NOMO-1 (cell line): ENCODE data around the gene PLCB3.
A peak's percentile ranks its signal among the peaks of the same experiment; 100 is the strongest.

Experiments
- DNase-seq, 2 experiments: peaks; one replicate each; lab custom pipeline; 2025; ENCODE audit not compliant: unreplicated experiment in 2 of 2; lab: John Stamatoyannopoulos, UW

PLCB3 gene

GRCh38 chr11:64251016-64251752 is at the start of gene PLCB3:
Gene PLCB3, plus strand, starts transcription at chr11:64251530. Its CDS starts 120 bp downstream, at chr11:64251650.
- DNase-seq = peak; percentile 47 to 48

GRCh38 chr11:64201543-64201942 is 49.8 kb upstream of the PLCB3 start:
- no peak for DNase-seq

DNA sequence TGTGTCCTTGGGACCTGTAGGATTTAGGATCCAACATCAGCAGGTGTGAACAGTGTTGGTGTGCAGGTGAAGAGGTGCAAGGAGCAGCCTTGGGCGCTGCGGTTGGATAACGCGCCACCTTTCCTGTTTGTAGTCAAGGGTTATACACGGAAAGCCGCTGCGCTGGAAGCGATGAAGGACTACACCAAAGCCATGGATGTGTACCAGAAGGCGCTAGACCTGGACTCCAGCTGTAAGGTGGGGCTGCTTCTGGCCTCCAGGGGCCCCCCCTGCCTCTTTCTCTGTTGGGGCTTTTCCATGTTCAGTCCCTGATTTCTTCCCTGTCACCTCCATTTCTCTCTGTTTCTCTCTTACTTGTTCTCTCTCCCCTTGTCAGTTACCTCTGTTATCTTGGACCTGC is 48.3 kb upstream of the PLCB3 start:
- DNase-seq = no peak

DNA sequence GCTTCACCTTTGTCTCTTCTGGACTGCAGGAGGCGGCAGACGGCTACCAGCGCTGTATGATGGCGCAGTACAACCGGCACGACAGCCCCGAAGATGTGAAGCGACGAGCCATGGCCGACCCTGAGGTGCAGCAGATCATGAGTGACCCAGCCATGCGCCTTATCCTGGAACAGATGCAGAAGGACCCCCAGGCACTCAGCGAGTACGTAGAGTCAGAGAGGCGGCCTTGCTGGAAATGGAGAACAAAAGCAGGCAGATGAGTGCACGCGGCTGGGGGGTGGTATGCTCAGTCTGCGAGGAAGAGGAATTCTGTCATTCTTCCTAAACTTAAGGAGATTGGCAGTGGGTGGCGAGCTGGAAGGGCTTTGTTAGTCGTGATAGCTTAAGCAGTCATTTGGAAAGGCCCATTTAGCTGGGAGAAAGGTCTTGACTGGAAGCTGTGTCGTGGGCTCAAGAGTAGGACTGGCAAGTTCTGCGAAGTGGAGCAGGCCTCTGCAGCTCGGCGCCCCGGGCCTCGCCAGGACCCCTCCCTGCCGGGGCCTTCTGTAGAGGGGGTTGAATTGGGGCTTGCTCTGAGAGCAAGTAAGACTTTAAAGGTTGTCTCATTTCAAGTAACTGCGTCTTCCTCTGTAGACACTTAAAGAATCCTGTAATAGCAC is 47.8 kb upstream of the PLCB3 start:
- DNase-seq = no peak

DNA sequence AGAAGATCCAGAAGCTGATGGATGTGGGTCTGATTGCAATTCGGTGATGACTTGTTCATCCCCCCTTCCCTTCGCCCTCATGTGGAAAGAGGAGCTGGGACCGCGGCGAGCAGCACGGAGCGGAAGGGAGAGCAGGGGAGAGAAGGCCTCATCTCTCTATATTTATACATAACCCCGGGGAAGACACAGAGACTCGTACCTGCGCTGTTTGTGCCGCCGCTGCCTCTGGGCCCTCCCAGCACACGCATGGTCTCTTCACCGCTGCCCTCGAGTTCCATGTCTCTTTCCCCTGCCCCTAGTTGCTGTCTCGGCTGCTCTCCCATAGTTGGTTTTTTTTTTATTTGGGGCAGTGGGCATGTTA is 47.3 kb upstream of the PLCB3 start:
- DNase-seq = no peak

- peak; percentile 71 to 76 for DNase-seq
These were observed 46.8 kb upstream of the PLCB3 start for GRCh38 chr11:64204464-64204989.

- peak; percentile 50 to 77 for DNase-seq
These were observed 44.7 kb upstream of the PLCB3 start, which contains the start of gene FERMT3 for GRCh38 chr11:64206457-64207255. Gene FERMT3, plus strand, starts transcription at chr11:64206721. Its CDS starts 644 bp downstream, at chr11:64207365.

DNA sequence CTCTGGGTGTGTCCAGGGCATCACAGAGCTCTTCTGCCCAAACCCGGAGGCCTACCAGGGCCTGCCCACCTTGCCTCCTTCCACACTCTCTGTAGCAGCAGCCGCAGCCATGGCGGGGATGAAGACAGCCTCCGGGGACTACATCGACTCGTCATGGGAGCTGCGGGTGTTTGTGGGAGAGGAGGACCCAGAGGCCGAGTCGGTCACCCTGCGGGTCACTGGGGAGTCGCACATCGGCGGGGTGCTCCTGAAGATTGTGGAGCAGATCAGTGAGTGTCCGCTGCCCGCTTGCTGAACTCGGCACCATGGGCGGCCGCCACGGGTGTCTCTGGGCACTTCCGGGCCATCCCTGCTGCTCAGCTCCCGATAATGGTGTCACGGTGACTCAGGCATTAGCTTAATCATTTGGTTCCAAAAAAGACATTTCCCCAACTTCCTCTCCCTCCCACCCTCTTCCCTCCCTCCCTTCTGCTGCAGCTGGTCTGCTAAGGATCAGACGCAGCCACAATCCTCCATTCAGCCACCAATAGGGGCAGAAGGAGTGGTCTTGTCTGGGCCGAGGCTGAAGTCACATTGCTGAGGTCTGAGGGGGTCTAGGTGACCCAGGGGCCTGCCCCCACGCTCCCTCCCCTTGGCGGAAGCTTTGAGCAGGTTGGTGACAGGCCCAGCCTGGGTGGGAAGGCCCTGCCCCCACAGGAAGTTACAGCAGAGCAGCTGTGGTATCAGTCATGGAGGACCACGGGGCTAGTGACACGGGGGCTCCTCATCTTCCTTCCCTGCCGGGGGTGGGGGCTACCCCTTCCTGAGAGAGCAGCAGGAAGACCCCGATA is 43.9 kb upstream of the PLCB3 start:
- peak; percentile 92 for DNase-seq

- no peak for DNase-seq
These were observed 43.1 kb upstream of the PLCB3 start for GRCh38 chr11:64208086-64208795.

DNA sequence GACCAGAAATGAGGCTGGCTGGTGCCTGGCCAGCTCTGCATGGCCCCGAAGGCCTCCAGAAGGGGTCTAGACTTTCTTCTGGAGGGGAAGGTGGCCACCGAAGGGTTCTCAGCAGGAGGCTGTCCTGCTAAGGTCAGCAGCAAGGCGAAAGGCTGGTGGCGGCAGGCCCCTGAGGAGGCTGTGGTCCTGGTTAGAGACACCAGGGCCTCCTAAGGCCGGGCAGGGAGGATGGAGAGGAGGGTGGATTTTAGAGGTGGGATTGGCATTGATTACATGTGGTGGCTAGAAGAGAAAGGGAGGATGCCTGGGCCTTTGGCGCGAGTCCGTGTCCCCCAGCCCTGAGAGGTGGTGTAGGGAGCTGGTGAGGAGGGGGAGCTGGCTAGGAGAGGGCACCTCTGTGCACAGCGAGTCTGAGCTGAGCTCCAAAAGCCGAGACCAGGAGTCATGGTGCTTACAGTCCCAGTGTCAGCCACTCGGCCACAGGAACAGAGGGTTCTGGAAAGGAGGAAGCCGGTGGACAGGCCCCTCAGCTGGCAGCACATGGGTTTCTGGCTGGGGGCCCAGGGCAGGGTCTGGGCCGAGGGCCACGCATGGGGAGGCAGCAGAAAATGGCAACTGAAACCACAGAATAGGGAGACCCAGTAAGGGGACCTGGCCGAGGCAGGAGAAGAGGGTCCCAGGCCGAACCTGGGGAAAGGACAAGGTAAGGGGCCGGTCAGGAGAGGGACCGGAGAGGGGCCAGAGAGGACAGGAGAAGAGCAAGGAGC is 42.4 kb upstream of the PLCB3 start:
- no peak for DNase-seq

DNA sequence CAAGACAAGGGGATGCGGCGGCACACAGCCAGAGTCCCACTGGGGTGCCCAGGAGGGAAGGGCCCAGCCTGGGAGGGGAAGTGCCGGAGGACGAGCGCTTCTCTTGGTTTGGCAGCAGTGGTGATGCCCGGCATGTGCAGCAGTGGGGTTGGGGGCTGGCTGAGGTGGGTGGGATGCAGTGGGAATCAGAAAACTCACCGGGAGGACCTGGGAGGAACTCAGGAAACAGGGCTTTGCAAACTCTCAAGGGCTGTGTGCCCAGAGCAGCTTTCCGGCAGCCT is 41.8 kb upstream of the PLCB3 start:
- no peak for DNase-seq

- DNase-seq = no peak
These were observed 40.9 kb upstream of the PLCB3 start for GRCh38 chr11:64210301-64211020.

- no peak for DNase-seq
These were observed 40.0 kb upstream of the PLCB3 start for GRCh38 chr11:64211181-64211872.

- DNase-seq = no peak
These were observed 34.5 kb upstream of the PLCB3 start for GRCh38 chr11:64216879-64217278.

DNA sequence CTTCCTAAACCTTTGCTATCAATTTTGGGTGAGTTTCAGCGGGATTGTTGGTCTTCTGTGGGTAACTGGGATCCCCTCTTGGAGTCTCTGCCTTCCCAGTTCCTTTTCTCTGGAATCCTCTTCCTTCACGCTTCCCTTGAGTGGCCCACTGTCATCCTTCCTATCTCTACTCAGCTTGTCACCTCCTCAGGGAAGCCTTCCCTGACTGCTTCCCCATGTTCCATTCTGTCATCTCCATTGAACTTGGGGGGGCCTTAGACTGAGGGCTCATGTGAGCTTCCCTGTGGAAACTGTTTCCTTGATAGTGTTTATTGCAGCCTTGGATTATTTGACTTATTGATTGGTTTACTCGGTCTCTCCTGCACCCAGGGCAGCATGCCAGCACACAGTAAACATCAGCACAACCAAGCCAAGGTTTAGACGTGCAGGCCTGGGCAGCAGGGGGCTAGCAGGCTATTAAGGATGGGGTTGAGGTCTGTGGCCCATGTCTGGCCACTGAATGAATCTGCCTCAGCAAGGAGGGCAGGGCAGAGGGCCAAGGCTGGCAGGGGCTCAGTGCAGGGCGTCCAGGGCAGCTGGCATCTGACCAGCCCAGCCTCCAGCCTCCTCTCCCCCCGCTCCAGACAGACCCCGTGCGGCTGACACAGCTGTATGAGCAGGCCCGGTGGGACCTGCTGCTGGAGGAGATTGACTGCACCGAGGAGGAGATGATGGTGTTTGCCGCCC is 32.5 kb upstream of the PLCB3 start:
- no peak for DNase-seq

- no peak for DNase-seq
These were observed 32.0 kb upstream of the PLCB3 start for GRCh38 chr11:64219354-64219684.

GRCh38 chr11:64219755-64220154 is 31.6 kb upstream of the PLCB3 start:
- DNase-seq = no peak

DNA sequence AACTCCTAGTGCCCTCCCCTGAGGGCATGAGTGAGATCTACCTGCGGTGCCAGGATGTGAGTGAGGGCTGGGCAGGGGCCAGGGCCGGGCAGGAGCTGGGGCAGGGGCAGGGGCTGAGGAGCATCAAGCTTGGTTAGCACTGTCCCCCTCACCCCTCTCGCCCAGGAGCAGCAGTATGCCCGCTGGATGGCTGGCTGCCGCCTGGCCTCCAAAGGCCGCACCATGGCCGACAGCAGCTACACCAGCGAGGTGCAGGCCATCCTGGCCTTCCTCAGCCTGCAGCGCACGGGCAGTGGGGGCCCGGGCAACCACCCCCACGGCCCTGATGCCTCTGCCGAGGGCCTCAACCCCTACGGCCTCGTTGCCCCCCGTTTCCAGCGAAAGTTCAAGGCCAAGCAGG is 31.1 kb upstream of the PLCB3 start:
- no peak for DNase-seq
